Measurements from ENCODE around the gene IFT80.

DNA sequence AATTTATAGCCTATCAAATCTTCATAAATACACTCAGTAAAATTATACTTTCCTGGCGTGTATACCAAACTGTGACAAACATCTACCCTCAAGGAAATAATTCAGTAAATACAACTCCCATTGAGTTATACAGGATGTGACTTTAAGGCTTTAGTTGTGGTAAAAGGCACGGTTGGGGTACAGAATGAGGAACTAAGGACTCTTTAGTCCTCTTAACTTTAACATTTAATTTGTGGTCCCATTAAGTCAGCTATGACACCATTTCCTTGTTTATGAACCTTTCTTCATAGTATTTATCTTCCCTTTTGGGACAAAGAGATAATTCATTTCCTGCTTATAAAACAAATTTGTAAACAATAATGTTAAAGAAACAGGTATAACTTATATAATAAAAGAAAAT lies 30.2 kb downstream of the IFT80 start:
- no peak for TF ChIP-seq EZH2 (IDR thresholded peaks at IDR 0.05; ENCODE audit: borderline replicate concordance)
- TF ChIP-seq, protein P1, sequence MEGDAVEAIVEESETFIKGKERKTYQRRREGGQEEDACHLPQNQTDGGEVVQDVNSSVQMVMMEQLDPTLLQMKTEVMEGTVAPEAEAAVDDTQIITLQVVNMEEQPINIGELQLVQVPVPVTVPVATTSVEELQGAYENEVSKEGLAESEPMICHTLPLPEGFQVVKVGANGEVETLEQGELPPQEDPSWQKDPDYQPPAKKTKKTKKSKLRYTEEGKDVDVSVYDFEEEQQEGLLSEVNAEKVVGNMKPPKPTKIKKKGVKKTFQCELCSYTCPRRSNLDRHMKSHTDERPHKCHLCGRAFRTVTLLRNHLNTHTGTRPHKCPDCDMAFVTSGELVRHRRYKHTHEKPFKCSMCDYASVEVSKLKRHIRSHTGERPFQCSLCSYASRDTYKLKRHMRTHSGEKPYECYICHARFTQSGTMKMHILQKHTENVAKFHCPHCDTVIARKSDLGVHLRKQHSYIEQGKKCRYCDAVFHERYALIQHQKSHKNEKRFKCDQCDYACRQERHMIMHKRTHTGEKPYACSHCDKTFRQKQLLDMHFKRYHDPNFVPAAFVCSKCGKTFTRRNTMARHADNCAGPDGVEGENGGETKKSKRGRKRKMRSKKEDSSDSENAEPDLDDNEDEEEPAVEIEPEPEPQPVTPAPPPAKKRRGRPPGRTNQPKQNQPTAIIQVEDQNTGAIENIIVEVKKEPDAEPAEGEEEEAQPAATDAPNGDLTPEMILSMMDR (IDR thresholded peaks at IDR 0.05; ENCODE audit: poor library complexity): no peak
